Measurements from ENCODE around the gene PHRF1. TPM values are rescaled to one million over a fixed set of nuclear protein-coding genes. Genes with fewer than 3 reads are reported as not detected.
A peak's percentile ranks its signal among the peaks of the same experiment; 100 is the strongest.

PHRF1 gene
- total RNA-seq, 1 donor from 2014 or later, result 38.3 TPM

- H3K4me1 ChIP-seq (ENCODE audit: insufficient read depth, low read length), result peaks cover 11% of the 10 kb centered on the region
- peaks cover 27% of the 10 kb centered on the region for H3K4me1 Mint-ChIP-seq (ENCODE audit: low read depth, unreplicated experiment)
- H4K20me1 ChIP-seq (ENCODE audit: insufficient read depth, low read length), result peaks cover 76% of the 10 kb centered on the region
- no peak overlapping the region for H3K4me3 ChIP-seq (ENCODE audit: insufficient read depth, low read depth, low read length)
- TF ChIP-seq EZH2 (IDR thresholded peaks at IDR 0.05; ENCODE audit: insufficient read depth, low read length) (no peak), CTCF (IDR thresholded peaks at IDR 0.05; ENCODE audit: insufficient read depth, low read depth, low read length) (no peak)
- no peaks in the 10 kb centered on the region for H3K9me3 ChIP-seq (ENCODE audit: insufficient read depth, low read depth, low read length)
- H3K36me3 ChIP-seq (ENCODE audit: insufficient read depth, low read length), result peaks cover 20% of the 10 kb centered on the region
- no peak for FAIRE-seq
- H3K4me2 ChIP-seq (ENCODE audit: low read length), result no peak overlapping the region
- H3K9me3 Mint-ChIP-seq (ENCODE audit: unreplicated experiment), result no peaks in the 10 kb centered on the region
- no peak overlapping the region for H3K27ac ChIP-seq (ENCODE audit: low read depth, low read length)
- DNase-seq (ENCODE audit: low read depth), result no peak
- peaks cover 73% of the 10 kb centered on the region for H3K79me2 ChIP-seq (ENCODE audit: insufficient read depth, low read length)
- no peak overlapping the region for H3K4me3 Mint-ChIP-seq (ENCODE audit: unreplicated experiment)
- H3K27ac Mint-ChIP-seq (ENCODE audit: unreplicated experiment), result peak overlapping the region; percentile 99
- peaks cover 25% of the 10 kb centered on the region for H3K36me3 Mint-ChIP-seq (ENCODE audit: low read depth, unreplicated experiment)
- no peak overlapping the region for H2AFZ ChIP-seq (ENCODE audit: low read depth, low read length)
- H3K9ac ChIP-seq (ENCODE audit: low read length), result no peak overlapping the region
- H3K27me3 ChIP-seq (ENCODE audit: insufficient read depth, low read length), result no peaks in the 10 kb centered on the region
- no peaks in the 10 kb centered on the region for H3K27me3 Mint-ChIP-seq (ENCODE audit: low read depth, unreplicated experiment)
These were observed 10.4 kb downstream of the PHRF1 start for GRCh38 chr11:586376-587316.

DNA sequence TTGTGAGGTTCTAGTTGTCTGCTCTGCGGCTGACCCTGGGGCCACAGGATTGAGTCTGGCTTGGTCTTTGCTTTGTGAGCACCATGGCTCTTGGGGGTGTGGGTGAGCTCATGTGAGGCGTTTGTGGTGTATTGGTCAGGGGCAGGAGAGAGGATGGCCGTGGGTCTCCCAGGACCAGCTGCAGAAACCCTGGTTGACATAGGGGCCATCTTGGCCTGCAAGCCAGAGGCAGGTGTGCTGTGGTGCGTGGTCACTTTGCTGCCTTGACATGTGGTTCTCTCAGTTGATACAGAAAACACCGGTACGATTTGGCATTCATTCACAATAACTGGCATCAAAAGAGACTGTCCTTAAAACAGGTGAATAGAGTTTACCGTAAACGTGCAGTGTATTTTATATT is 11.3 kb downstream of the PHRF1 start:
- Mint-ChIP-seq H3K4me1 (ENCODE audit: low read depth, unreplicated experiment) (peaks cover 25% of the 10 kb centered on the region), H3K27ac (ENCODE audit: unreplicated experiment) (peak overlapping the region; percentile 99), H3K27me3 (ENCODE audit: low read depth, unreplicated experiment) (no peaks in the 10 kb centered on the region), H3K9me3 (ENCODE audit: unreplicated experiment) (no peaks in the 10 kb centered on the region), H3K36me3 (ENCODE audit: low read depth, unreplicated experiment) (peaks cover 29% of the 10 kb centered on the region), H3K4me3 (ENCODE audit: unreplicated experiment) (no peak overlapping the region)
- Histone ChIP-seq H3K4me3 (ENCODE audit: insufficient read depth, low read depth, low read length) (no peak overlapping the region), H4K20me1 (ENCODE audit: insufficient read depth, low read length) (peaks cover 74% of the 10 kb centered on the region), H3K36me3 (ENCODE audit: insufficient read depth, low read length) (peaks cover 23% of the 10 kb centered on the region), H3K4me1 (ENCODE audit: insufficient read depth, low read length) (peaks cover 11% of the 10 kb centered on the region), H3K27me3 (ENCODE audit: insufficient read depth, low read length) (no peaks in the 10 kb centered on the region), H3K9ac (ENCODE audit: low read length) (peak overlapping the region; percentile 21), H3K79me2 (ENCODE audit: insufficient read depth, low read length) (peaks cover 67% of the 10 kb centered on the region), H2AFZ (ENCODE audit: low read depth, low read length) (no peak overlapping the region), H3K4me2 (ENCODE audit: low read length) (peak overlapping the region; percentile 48), H3K27ac (ENCODE audit: low read depth, low read length) (peak overlapping the region; percentile 31), H3K9me3 (ENCODE audit: insufficient read depth, low read depth, low read length) (no peaks in the 10 kb centered on the region)
- DNase-seq (ENCODE audit: low read depth) (no peak), FAIRE-seq (no peak)
- TF ChIP-seq CTCF (IDR thresholded peaks at IDR 0.05; ENCODE audit: insufficient read depth, low read depth, low read length) (no peak), EZH2 (IDR thresholded peaks at IDR 0.05; ENCODE audit: insufficient read depth, low read length) (no peak)

DNA sequence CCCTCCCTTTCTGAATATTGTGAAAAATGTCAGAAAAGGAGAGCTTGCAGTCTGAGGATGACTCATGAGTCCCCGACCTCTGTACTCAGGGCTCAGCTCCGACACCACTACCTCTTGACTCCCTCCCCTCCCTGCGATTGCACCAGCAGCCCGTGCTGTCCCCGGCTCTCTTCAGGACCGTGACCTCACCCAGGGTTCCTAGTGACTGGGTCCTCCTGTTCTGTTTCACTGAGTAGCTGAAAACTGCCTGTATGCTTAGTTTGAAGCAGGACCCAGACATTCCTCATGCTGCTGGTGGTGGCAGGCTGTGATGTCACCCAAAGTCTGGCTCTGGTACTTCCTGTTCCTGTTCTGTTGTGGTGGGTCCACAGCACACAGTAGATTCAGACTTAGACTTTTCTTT is 11.7 kb downstream of the PHRF1 start:
- H3K36me3 ChIP-seq (ENCODE audit: insufficient read depth, low read length), result peaks cover 27% of the 10 kb centered on the region
- DNase-seq (ENCODE audit: low read depth) (peak; percentile 42), FAIRE-seq (no peak)
- no peak overlapping the region for H3K9ac ChIP-seq (ENCODE audit: low read length)
- TF ChIP-seq EZH2 (IDR thresholded peaks at IDR 0.05; ENCODE audit: insufficient read depth, low read length) (no peak), CTCF (IDR thresholded peaks at IDR 0.05; ENCODE audit: insufficient read depth, low read depth, low read length) (no peak)
- H2AFZ ChIP-seq (ENCODE audit: low read depth, low read length), result no peak overlapping the region
- H3K27me3 Mint-ChIP-seq (ENCODE audit: low read depth, unreplicated experiment), result no peaks in the 10 kb centered on the region
- H3K4me1 ChIP-seq (ENCODE audit: insufficient read depth, low read length), result peaks cover 11% of the 10 kb centered on the region
- peaks cover 29% of the 10 kb centered on the region for H3K36me3 Mint-ChIP-seq (ENCODE audit: low read depth, unreplicated experiment)
- H3K79me2 ChIP-seq (ENCODE audit: insufficient read depth, low read length), result peaks cover 71% of the 10 kb centered on the region
- H4K20me1 ChIP-seq (ENCODE audit: insufficient read depth, low read length), result peaks cover 78% of the 10 kb centered on the region
- H3K9me3 ChIP-seq (ENCODE audit: insufficient read depth, low read depth, low read length), result no peaks in the 10 kb centered on the region
- no peaks in the 10 kb centered on the region for H3K9me3 Mint-ChIP-seq (ENCODE audit: unreplicated experiment)
- peak overlapping the region; percentile 48 for H3K4me2 ChIP-seq (ENCODE audit: low read length)
- H3K27ac Mint-ChIP-seq (ENCODE audit: unreplicated experiment), result peak overlapping the region; percentile 99
- H3K27me3 ChIP-seq (ENCODE audit: insufficient read depth, low read length), result no peaks in the 10 kb centered on the region
- H3K4me3 Mint-ChIP-seq (ENCODE audit: unreplicated experiment), result peak overlapping the region; percentile 31
- H3K27ac ChIP-seq (ENCODE audit: low read depth, low read length), result peak overlapping the region; percentile 53
- H3K4me3 ChIP-seq (ENCODE audit: insufficient read depth, low read depth, low read length), result no peak overlapping the region
- H3K4me1 Mint-ChIP-seq (ENCODE audit: low read depth, unreplicated experiment), result peaks cover 25% of the 10 kb centered on the region
